Measurements from ENCODE around the gene ANAPC10. TPM values are rescaled to one million over a fixed set of nuclear protein-coding genes. Genes with fewer than 3 reads are reported as not detected.

ANAPC10 gene
- total RNA-seq, 2 experiments from 2014 or later = 24.9 to 26.8 TPM

- no peak overlapping the region for H3K4me3 Mint-ChIP-seq
- intact Hi-C loops (cut with micrococcal nuclease) = no loop called here
- TF ChIP-seq CTCF (IDR thresholded peaks at IDR 0.05) = no peak
- no peaks in the 10 kb centered on the region for H3K27me3 Mint-ChIP-seq
- ATAC-seq (no peak), DNase-seq (no peak)
- peaks cover 2% of the 10 kb centered on the region for H3K36me3 Mint-ChIP-seq (ENCODE audit: low read depth)
- ChIA-PET POLR2A (interaction anchor here (0.5 kb wide), 1 partner anchor 22 kb away, joined by 3 read pairs; no protein-coding TSS in a partner anchor), CTCF (no interaction called here)
- H3K27ac Mint-ChIP-seq = no peak overlapping the region
- H3K9me3 Mint-ChIP-seq = no peaks in the 10 kb centered on the region
- H3K4me1 Mint-ChIP-seq (ENCODE audit: low read depth) = peaks cover 25% of the 10 kb centered on the region
Measured at GRCh38 chr4:145043306-145043705, 54.7 kb downstream of the ANAPC10 start.

- POLR2A ChIA-PET = interaction anchor here (0.5 kb wide), 1 partner anchor 21 kb away, joined by 3 read pairs; no protein-coding TSS in a partner anchor
Measured at GRCh38 chr4:145042601-145043285, 55.3 kb downstream of the ANAPC10 start.

GRCh38 chr4:145041378-145041777, 56.6 kb downstream of the ANAPC10 start:
- Mint-ChIP-seq H3K4me3 (no peak overlapping the region), H3K4me1 (ENCODE audit: low read depth) (peaks cover 13% of the 10 kb centered on the region), H3K36me3 (ENCODE audit: low read depth) (peaks cover 2% of the 10 kb centered on the region), H3K27ac (no peak overlapping the region), H3K27me3 (no peaks in the 10 kb centered on the region), H3K9me3 (no peaks in the 10 kb centered on the region)
- intact Hi-C loops (cut with micrococcal nuclease) = no loop called here
- ChIA-PET CTCF (no interaction called here), POLR2A (no interaction called here)
- ATAC-seq (no peak), DNase-seq (no peak)
- no peak for TF ChIP-seq CTCF (IDR thresholded peaks at IDR 0.05)

More at GRCh38 chr4:145042601-145043285, 55.3 kb downstream of the ANAPC10 start:
- TF ChIP-seq CTCF (IDR thresholded peaks at IDR 0.05) = no peak
- peaks cover 2% of the 10 kb centered on the region for H3K36me3 Mint-ChIP-seq (ENCODE audit: low read depth)
- CTCF ChIA-PET = no interaction called here
- ATAC-seq = no peak
- no peak overlapping the region for H3K27ac Mint-ChIP-seq
- no peak overlapping the region for H3K4me3 Mint-ChIP-seq
- no peak for DNase-seq
- intact Hi-C loops (cut with micrococcal nuclease) = no loop called here
- peaks cover 24% of the 10 kb centered on the region for H3K4me1 Mint-ChIP-seq (ENCODE audit: low read depth)
- no peaks in the 10 kb centered on the region for H3K27me3 Mint-ChIP-seq
- H3K9me3 Mint-ChIP-seq = no peaks in the 10 kb centered on the region

- H3K4me1 Mint-ChIP-seq (ENCODE audit: low read depth) = no peaks in the 10 kb centered on the region
- H3K9me3 Mint-ChIP-seq = no peaks in the 10 kb centered on the region
- H3K27ac Mint-ChIP-seq = no peak overlapping the region
- ChIA-PET POLR2A (interaction anchor here (0.7 kb wide), 1 partner anchor 31 kb away, joined by 3 read pairs; no protein-coding TSS in a partner anchor), CTCF (no interaction called here)
- H3K27me3 Mint-ChIP-seq = no peaks in the 10 kb centered on the region
- peaks cover 43% of the 10 kb centered on the region for H3K36me3 Mint-ChIP-seq (ENCODE audit: low read depth)
- TF ChIP-seq CTCF (IDR thresholded peaks at IDR 0.05) = no peak
- intact Hi-C loops (cut with micrococcal nuclease) = no loop called here
- no peak for DNase-seq
- no peak for ATAC-seq
- no peak overlapping the region for H3K4me3 Mint-ChIP-seq
Measured at GRCh38 chr4:145035494-145036136, 62.4 kb downstream of the ANAPC10 start.

- CTCF ChIA-PET = no interaction called here
- POLR2A ChIA-PET = interaction anchor here (0.7 kb wide), 1 partner anchor 32 kb away, joined by 3 read pairs; no protein-coding TSS in a partner anchor
- Mint-ChIP-seq H3K27me3 (no peaks in the 10 kb centered on the region), H3K27ac (no peak overlapping the region), H3K4me1 (ENCODE audit: low read depth) (no peaks in the 10 kb centered on the region), H3K9me3 (no peaks in the 10 kb centered on the region), H3K4me3 (no peak overlapping the region), H3K36me3 (ENCODE audit: low read depth) (peaks cover 49% of the 10 kb centered on the region)
- intact Hi-C loops (cut with micrococcal nuclease) = no loop called here
- TF ChIP-seq CTCF (IDR thresholded peaks at IDR 0.05) = no peak
- DNase-seq (no peak), ATAC-seq (no peak)
Measured at GRCh38 chr4:145034727-145035211, 63.2 kb downstream of the ANAPC10 start.

Data from activated CD8-positive, alpha-beta T cell treated with anti-CD3 and anti-CD28 coated beads for 36 hours (primary cell).